ENCODE measurements around the gene TIE1.

DNA sequence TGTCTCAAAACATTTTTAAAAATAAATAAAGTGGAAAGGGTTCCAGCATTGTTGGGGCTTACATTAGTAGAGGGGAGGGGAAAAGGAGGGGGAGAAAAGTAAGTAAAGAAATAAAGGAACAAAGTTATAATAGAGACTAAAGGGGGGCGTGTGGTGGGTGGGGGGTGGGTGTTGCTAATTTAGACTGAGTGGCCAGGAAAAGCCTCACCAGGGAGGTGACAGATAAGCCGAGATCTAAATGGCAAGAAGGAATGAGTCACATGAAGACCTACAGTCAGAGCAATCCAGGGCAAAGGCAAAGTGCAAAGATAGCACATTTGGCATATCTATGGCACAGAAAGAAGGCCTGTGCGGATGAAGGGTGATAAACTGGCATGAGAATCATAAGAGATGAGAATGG is 44.3 kb downstream of the TIE1 start:
- TF ChIP-seq, protein P1, sequence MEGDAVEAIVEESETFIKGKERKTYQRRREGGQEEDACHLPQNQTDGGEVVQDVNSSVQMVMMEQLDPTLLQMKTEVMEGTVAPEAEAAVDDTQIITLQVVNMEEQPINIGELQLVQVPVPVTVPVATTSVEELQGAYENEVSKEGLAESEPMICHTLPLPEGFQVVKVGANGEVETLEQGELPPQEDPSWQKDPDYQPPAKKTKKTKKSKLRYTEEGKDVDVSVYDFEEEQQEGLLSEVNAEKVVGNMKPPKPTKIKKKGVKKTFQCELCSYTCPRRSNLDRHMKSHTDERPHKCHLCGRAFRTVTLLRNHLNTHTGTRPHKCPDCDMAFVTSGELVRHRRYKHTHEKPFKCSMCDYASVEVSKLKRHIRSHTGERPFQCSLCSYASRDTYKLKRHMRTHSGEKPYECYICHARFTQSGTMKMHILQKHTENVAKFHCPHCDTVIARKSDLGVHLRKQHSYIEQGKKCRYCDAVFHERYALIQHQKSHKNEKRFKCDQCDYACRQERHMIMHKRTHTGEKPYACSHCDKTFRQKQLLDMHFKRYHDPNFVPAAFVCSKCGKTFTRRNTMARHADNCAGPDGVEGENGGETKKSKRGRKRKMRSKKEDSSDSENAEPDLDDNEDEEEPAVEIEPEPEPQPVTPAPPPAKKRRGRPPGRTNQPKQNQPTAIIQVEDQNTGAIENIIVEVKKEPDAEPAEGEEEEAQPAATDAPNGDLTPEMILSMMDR (IDR thresholded peaks at IDR 0.05): no peak
- TF ChIP-seq POLR2A (IDR thresholded peaks at IDR 0.05): no peak
